GM23338 (cell line): ENCODE results near the gene LRP4. TPM values are rescaled to one million over a fixed set of nuclear protein-coding genes. Genes with fewer than 3 reads are reported as not detected.

Experiments
- ATAC-seq: fragments of 200-7000 bp; cut with Tn5 transposase; 3 replicates; pipeline ENCODE4 v1.9.1; 2020
- DNase-seq: peaks from one replicate; pipeline ENCODE4 v3.0.0-alpha.2; 2015; ENCODE audit warnings: low spot score
- H2AFZ ChIP-seq: fragments of 200-600 bp; sonication (generic); 2 replicates; pipeline ENCODE4 v1.8.0; 2016; ENCODE audit warnings: antibody characterized with exemption, mild to moderate bottlenecking, moderate library complexity
- H3F3A ChIP-seq: fragments of 200-600 bp; sonication (generic); replicated peaks from 2 replicates; pipeline ENCODE4 v1.8.0; 2017; ENCODE audit warnings: antibody characterized with exemption, mixed run types, low read depth
- H3K27ac ChIP-seq: fragments of 200-600 bp; sonication (generic); 2 replicates; pipeline ENCODE4 v1.6.1; 2016; ENCODE audit warnings: low read depth
- H3K27me3 ChIP-seq: fragments of 200-600 bp; sonication (generic); 2 replicates; pipeline ENCODE4 v1.8.0; 2016; ENCODE audit warnings: mild to moderate bottlenecking, mixed run types, moderate library complexity; ENCODE audit not compliant: insufficient read depth
- H3K36me3 ChIP-seq: fragments of 200-600 bp; sonication (generic); 2 replicates; pipeline ENCODE4 v1.8.0; 2016; ENCODE audit warnings: mild to moderate bottlenecking; ENCODE audit not compliant: insufficient read depth
- H3K4me1 ChIP-seq: fragments of 200-600 bp; sonication (generic); 2 replicates; pipeline ENCODE4 v1.8.0; 2016; ENCODE audit warnings: mild to moderate bottlenecking, moderate library complexity; ENCODE audit not compliant: insufficient read depth
- H3K4me2 ChIP-seq: fragments of 200-600 bp; sonication (generic); 2 replicates; pipeline ENCODE4 v1.7.1; 2017; ENCODE audit warnings: mixed run types
- H3K4me3 ChIP-seq: fragments of 200-600 bp; sonication (generic); 2 replicates; pipeline ENCODE4 v1.6.1; 2016; ENCODE audit warnings: mixed run types
- H3K79me2 ChIP-seq: fragments of 200-600 bp; sonication (generic); replicated peaks from 2 replicates; pipeline ENCODE4 v1.8.0; 2017; ENCODE audit warnings: mild to moderate bottlenecking; ENCODE audit not compliant: insufficient read depth
- H3K9me2 ChIP-seq: fragments of 200-600 bp; sonication (generic); 2 replicates; pipeline ENCODE4 v1.8.0; 2017; ENCODE audit not compliant: insufficient read depth
- H4K20me1 ChIP-seq: fragments of 200-600 bp; sonication (generic); replicated peaks from 2 replicates; pipeline ENCODE4 v1.8.0; 2017; ENCODE audit warnings: mild to moderate bottlenecking; ENCODE audit not compliant: insufficient read depth
- H3K27ac Mint-ChIP-seq: 2 replicates; pipeline ENCODE4 v1.8.0; 2020; ENCODE audit warnings: inconsistent platforms, mild to moderate bottlenecking, moderate library complexity, mixed read lengths
- H3K27me3 Mint-ChIP-seq: 3 replicates; pipeline ENCODE4 v1.8.0; 2022; ENCODE audit warnings: low read depth, mild to moderate bottlenecking, moderate library complexity, mixed read lengths, inconsistent platforms; ENCODE audit not compliant: insufficient read depth, poor library complexity
- H3K36me3 Mint-ChIP-seq: 3 replicates; pipeline ENCODE4 v1.8.0; 2021; ENCODE audit warnings: low read depth, mild to moderate bottlenecking, inconsistent platforms, moderate library complexity, mixed read lengths
- H3K4me1 Mint-ChIP-seq: 3 replicates; pipeline ENCODE4 v1.8.0; 2020; ENCODE audit warnings: mild to moderate bottlenecking, inconsistent platforms, mixed read lengths
- H3K4me3 Mint-ChIP-seq: 3 replicates; pipeline ENCODE4 v1.8.0; 2021; ENCODE audit warnings: moderate library complexity, mild to moderate bottlenecking, inconsistent platforms, mixed read lengths
- H3K9me3 Mint-ChIP-seq: 3 replicates; pipeline ENCODE4 v1.8.0; 2020; ENCODE audit warnings: moderate library complexity, mild to moderate bottlenecking, inconsistent platforms, mixed read lengths
- CTCF ChIP-seq, 2 experiments: fragments of 200-600 bp in 1 of 2; sonication (generic) in 1 of 2; conservative IDR thresholded peaks; 2 replicates each; pipeline versions ENCODE4 v1.5.1 to v1.6.1; 2016 to 2017; ENCODE audit warnings: antibody characterized with exemption in 2 of 2, low read depth in 2 of 2, mild to moderate bottlenecking in 2 of 2, moderate library complexity in 1 of 2
- JUNB ChIP-seq: IDR thresholded peaks from one replicate; pipeline ENCODE4 v1.6.1; 2016; ENCODE audit warnings: antibody characterized with exemption; ENCODE audit not compliant: unreplicated experiment
- POLR2AphosphoS5 ChIP-seq: IDR thresholded peaks from 2 replicates; pipeline ENCODE4 v1.6.1; 2016; ENCODE audit warnings: antibody characterized with exemption, low read depth
- REST ChIP-seq: IDR thresholded peaks from one replicate; pipeline ENCODE4 v1.6.1; 2018; ENCODE audit warnings: antibody characterized with exemption; ENCODE audit not compliant: unreplicated experiment
- ZNF114 ChIP-seq: fragments of 250-450 bp; sonication (Bioruptor Pico); IDR thresholded peaks from 2 replicates; pipeline ENCODE4 v1.5.0; 2020; ENCODE audit warnings: mild to moderate bottlenecking, moderate library complexity
- polyA plus RNA-seq: library from polyadenylated mRNA; unstranded; fragments of >200 nt; fragmentation: Nextera tagmentation; extraction: Ambion mirVana; gene quantifications from 2 replicates; pipeline ENCODE4 v1.2.1, GENCODE V29; 2016
- total RNA-seq: library from RNA; depleted of rRNA; stranded (reverse); fragments of >200 nt; shearing (Covaris generic); gene quantifications from 2 replicates; pipeline ENCODE4 v1.2.3, GENCODE V29; 2014

The LRP4 gene
- total and polyA plus RNA-seq, 2 experiments from 2014 or later = 6.0 to 18.4 TPM

GRCh38 chr11:46874586-46874985 lies 43.8 kb downstream of the LRP4 start:
- peaks cover 72% of the 10 kb centered on the region for H3K36me3 Mint-ChIP-seq

More at GRCh38 chr11:46874586-46874985, 43.8 kb downstream of the LRP4 start:
- ATAC-seq (no peak), DNase-seq (no peak)
- H3K27me3 Mint-ChIP-seq = no peaks in the 10 kb centered on the region
- H3K36me3 ChIP-seq = peaks cover 14% of the 10 kb centered on the region
- no peak for TF ChIP-seq JUNB
- TF ChIP-seq POLR2AphosphoS5 = no peak
- TF ChIP-seq CTCF (conservative IDR thresholded peaks at IDR 0.05; ENCODE audit: low read depth in 2 of 2) = no peak
- TF ChIP-seq ZNF114 = no peak
- no peak for TF ChIP-seq REST
- peaks cover 5% of the 10 kb centered on the region for H4K20me1 ChIP-seq
- H3K4me3 Mint-ChIP-seq = no peak overlapping the region
- H3K9me3 Mint-ChIP-seq = no peaks in the 10 kb centered on the region
- H3K4me1 Mint-ChIP-seq = no peaks in the 10 kb centered on the region
- H3K4me2 ChIP-seq = no peak overlapping the region
- H3K27ac Mint-ChIP-seq = no peak overlapping the region
- no peaks in the 10 kb centered on the region for H3K9me2 ChIP-seq
- no peaks in the 10 kb centered on the region for H3K79me2 ChIP-seq
- H3K4me3 ChIP-seq = no peak overlapping the region
- H2AFZ ChIP-seq = no peak overlapping the region
- no peaks in the 10 kb centered on the region for H3K4me1 ChIP-seq
- H3F3A ChIP-seq = no peaks in the 10 kb centered on the region
- no peaks in the 10 kb centered on the region for H3K27me3 ChIP-seq
- H3K27ac ChIP-seq = no peak overlapping the region
